CD4-positive, alpha-beta T cell treated with Interleukin-1 beta for 1 hour (primary cell): Measurements from ENCODE around the gene COA5.

Experiments used
- DNase-seq, 2 donors: peaks; one replicate each; pipeline ENCODE4 v3.0.0-alpha.2; 2020 to 2022

Gene COA5, protein sequence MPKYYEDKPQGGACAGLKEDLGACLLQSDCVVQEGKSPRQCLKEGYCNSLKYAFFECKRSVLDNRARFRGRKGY

DNA sequence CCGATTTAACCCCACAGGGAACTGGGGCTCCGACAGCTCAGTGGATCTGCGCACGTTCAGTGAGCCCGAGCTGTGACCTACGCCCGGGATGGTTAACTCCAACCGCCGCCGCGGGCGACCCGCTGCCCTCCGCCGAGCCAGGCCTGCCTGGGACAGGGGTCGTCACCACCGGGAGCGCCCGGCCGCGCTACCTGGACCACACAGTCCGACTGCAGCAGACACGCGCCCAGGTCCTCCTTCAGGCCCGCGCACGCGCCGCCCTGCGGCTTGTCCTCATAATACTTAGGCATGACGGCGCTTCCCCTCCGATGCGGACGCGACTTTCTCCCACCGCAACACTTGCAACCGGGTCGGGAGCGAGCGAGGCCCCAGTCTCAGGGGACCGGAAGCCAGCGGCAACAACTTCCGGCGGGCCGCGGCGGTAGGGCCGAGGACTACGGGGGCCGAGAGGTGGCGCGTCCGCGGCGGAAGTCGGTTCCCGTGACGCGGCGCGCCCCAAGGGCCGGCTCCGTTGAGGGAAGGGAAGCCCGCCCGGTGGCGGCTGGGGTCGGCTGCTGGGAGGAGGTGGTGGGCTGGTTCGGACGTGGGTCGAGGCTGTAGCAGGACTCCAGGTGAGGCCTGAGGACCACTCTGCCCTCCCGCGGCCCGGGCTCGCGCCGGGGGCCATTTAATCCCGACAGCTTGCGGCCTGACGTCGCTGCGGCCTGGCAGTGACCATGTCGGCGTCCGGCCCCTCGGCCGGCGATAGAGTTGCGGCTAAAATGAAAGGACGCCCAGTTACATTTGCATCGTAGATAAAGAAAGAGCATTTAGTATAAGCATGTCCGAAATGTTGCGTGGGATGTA is at the start of gene COA5, which contains the start of gene UNC50:
COA5 (minus strand) TSS at position 397 of the 846 bp plus-strand sequence; CDS start at position 290, 107 bp downstream.
UNC50 (plus strand) TSS at position 474 of the 846 bp plus-strand sequence. CDS start 1,171 bp downstream, outside the sequence.
- DNase-seq: peak; percentile 91 to 92

DNA sequence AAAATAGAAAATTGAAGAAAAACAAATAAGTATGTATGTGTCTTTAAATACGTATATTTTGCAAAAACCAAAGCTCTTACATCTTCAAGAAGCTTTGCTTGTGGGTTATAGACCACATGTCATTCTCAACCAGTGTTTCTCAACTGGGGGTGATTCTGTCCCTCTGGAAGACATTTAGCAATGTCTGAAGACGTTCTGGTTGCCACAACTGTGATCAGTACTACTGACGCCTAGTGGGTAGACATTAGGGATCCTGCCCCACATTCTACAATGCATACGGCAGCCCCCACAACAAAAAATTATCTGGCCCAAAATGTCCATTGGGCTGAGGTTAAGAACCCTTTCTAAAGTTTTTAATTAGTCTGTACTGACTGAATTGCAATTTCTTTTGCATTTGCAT is 48.5 kb upstream of the COA5 start:
- peak; percentile 56 to 61 for DNase-seq

DNA sequence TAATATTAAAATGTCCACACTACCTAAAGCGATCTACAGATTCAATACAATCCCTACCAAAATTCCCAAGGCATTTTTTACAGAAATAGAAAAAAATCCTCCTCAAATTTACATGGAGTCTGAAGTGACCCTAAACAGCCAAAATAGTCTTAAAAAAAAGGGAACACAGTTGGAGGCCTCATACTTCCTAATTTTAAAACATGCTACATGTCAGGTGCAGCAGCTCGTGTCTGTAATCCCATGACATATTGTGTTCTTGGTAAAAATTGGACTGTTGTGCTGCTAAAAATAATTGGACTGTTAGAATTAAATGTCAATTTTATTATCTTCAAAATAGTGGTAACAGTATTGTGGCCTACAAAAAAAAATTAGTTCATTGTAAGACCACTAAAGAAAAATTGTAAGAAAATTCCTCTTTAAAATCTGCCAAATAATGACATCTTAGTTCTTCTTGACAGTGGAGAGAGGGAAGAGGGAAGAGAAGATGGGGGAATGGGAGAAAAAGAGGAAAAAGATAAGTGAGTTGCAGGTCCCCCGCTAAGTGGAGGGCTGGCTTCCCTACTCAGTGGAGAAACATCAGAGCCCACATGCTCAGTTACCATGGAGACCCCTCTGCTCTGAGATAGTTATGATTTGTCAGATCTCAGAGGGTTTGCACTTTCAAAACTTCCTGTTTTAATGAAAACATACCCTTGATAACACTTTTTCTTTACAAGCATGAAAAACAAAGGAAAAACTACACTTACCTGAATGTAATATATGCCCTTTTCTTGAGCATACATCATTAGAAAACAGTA is 46.6 kb upstream of the COA5 start:
- DNase-seq: peak; percentile 69

DNA sequence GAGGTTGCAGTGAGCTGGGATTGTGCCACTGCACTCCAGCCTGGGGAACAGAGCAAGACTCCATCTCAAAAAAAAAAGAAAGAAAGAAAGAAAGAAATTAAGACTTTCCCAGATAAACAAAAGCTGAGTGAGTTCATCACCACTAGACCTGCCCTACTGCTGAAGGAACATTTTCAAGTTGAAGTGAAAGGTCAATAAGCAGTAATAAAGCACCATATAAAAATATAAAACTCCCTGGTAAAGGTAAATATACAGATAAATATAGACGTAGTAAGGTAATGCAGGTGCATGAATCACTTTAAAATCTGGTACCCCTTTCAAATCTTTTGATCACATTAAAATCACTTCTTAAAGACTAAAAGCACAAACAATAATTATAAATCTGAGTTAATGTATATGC is 42.7 kb upstream of the COA5 start:
- DNase-seq: no peak

DNA sequence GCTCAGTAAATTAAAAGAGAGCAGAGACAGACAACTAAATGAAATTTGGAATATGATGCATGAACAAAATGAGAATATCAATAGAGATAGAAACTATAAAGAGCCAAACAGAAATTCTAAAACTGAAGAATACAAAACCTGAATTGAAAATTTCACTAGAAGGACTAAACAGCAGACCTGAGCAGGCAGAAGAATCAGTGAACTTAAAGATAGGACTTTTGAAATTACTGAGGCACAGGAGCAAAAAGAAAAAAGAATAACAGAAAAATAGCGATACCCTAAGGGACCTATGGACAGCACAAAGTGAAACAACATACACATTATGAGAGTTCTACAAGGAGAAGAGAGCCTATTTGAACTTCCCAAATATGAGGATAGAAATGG is 41.7 kb upstream of the COA5 start:
- no peak for DNase-seq

DNA sequence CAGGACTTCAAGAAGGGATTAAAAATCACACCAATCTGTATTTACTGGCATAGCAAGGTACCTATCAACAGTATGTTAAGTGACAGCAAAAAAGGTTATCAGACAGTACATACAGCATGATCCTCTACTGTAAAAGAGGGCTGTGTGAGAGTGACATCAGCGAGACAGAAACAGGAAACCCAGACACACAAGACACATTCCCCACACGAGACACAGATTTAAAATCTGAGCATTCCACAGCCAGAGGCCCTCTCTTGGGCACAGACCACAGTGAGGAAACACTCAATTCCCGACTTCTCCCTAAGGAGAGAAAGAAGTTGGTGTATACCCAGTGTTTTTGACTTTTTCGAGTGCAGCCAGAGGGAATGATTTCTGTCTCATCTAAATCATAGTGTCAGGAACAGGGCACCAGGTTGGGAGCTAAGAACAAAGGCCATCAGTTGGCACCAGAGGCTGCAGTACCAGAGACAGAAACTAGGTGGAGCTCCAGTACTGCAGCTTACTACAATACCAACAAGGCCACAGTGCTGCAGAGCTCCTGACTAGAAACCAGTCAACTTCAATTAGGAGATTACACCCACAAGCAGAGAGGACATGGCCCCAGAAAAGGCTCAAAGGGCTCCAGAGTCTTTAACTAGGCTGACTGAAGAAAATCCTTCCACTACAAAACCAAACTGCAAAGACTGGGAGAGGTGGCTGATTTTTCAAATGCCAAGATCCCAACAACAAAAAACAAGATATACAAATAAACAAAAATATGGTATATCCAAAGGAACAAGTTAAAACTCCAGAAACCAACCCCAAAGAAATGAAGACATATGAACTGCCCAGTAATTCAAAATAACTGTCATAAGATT is 41.1 kb upstream of the COA5 start:
- peak; percentile 84 to 88 for DNase-seq

DNA sequence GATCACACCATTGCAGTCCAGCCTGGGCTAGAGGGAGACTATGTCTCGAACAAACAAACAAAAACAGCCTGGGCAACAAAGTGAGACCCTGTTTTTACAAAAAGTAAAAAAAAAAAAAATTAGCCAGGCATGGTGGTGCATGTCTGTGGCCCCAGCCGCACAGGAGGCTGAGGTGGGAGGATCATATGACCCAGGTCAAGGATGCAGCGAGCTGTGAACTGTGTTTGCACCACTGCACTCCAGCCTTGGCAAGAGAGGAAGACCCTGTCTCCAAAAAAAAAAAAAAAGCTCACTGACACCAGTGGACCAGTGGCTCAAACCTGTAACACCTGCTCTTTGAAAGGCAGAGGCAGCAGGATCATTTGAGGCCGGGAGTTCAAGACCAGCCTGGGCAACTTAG is 40.1 kb upstream of the COA5 start:
- no peak for DNase-seq

DNA sequence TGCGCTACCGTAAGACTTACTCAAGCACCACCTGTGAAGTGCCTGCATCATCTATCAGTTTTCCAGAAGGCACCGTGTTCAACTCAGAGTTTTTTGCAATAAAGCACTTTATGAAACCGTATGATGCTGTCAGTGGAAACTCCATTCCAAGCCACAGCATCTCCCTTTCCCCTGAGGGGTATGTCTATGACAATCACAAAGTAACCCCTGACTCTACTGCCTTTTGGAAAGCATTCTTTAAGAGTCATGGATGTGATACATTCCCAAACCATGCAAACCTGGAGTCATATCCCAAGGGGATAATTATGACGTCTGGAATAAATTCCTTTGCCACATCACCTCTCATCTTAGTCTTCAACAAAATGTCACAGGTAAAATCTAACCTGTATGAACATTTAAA is 39.3 kb upstream of the COA5 start:
- DNase-seq: no peak

DNA sequence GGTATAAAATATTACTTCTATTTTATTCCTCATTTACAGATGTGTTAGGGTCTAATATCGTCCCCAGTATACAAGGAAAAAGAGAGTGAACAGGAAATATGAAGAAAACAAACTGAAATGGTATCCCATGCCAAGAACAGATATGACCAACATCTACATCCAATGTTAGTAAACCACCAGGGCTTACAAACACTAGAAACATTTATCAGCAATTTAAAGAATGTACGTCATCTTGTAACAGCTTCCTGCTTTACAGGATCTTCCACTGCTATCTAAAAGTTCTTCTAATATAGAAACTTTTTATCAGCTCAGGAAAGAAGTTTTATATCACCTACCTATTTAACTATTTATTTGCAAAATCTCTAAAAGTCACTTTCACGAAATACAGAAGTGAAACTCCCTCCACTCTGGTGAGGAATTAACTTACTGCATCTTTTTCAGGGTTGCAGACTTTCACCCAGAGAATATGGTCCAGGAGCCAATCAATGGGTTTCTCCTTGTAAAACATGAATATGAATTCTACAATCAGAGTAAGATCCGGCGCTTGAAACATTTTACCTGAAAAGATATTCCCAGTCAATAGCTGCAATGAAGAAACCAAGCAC is 35.3 kb upstream of the COA5 start:
- DNase-seq: no peak

DNA sequence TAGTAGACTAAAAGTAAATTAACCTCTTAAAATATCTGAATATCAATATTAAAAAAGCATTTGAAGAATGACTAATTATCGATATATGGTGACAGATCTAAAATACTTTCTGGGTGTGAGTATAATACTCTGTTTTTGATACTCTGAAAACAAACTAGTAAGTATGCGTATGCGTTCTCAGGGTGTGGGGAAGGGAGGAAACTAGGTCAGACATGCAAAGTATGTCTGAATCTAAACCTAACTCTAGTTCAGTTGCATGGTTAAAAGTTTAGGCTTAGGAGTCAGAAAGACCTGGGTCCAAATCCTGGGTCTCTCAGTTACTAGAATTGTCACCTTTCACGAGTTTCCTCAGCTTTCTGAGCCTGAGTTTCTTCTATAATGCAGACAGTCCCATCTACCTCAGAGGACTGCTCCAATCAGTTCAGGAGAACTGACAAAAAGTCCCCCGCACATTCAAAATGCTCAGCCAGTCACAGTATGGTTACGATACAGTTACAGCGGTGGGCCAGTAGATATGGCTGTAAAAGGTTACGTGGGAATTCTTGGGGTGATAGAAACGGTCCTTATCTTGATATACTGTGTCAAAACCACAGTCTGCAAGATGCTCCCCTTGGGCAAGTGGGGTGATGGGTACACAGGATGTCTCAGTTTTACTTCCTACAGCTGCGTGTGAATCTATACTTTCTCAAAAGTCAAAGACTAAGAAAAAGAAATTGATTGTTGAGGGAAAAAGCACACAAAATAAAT is 29.3 kb upstream of the COA5 start:
- peak; percentile 56 to 74 for DNase-seq

DNA sequence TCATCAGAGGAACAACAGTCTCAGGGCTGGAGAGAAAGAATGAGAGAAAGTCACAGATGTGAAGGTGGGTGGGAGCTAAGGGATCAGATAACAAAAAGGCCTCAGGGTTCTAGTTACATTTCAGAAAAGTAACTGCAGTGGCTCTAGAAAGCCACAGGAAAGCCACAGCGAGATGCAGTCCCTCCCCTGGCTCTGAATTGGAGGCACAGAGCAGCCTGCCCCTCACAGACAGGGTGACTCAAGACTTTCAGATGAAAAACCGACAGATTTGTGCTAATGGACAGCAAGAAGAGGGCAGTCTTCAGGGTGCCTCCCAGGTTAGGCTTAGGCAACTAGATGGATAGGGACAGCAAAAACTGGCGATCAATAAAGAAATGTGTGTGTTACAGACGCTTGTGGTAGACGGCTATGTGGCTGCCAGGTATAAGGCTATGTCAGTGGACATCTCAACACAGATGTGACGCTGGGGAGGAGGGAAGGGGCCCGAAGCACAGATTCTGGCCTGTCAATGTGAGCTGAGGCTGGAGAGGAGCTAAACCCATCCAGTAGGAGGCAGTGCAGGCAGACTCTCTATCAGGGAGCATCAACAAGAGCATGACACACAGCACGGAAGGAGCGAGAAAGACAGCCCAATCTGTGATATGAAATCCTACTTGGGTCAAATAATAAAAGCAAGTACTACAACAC is 26.2 kb upstream of the COA5 start:
- DNase-seq: peak; percentile 48 to 60

DNA sequence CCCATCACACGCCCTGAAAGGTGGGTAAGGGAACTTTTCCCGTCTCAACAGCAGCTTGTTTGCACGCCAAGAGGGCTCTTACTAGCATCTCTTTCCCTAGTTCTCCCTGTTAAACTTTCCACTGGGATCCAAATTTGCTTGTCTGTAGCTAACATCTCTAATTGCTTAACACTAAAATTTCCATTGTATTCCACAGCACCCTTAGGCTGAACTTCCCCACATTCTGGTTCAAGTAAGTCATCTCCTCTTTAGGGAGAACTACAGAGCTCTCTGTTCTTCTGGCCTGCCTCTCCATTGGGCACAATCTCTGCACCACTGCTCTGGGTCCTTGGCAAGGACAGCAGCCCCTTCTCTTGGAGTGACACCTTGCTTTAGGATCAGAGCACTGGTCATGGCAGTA is 24.0 kb upstream of the COA5 start:
- no peak for DNase-seq

DNA sequence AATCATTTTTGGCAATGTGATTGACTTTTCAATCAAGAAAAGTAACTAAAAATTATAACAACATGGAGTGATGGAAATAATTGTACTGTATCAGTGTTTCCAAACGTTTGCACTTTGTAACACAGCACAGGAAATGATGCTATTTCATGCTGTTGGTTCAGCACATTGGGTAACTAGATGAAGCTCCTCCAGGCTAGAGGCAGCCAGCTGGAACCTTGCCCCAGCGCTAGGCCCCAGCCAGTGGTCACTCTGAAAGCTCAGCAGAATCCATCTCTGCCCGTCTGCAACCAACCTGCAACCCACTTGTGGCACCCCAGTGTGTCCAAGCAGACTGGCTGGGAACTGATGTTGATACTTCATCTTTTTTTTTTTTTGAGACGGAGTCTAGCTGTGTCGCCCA is 15.3 kb upstream of the COA5 start:
- DNase-seq: no peak

DNA sequence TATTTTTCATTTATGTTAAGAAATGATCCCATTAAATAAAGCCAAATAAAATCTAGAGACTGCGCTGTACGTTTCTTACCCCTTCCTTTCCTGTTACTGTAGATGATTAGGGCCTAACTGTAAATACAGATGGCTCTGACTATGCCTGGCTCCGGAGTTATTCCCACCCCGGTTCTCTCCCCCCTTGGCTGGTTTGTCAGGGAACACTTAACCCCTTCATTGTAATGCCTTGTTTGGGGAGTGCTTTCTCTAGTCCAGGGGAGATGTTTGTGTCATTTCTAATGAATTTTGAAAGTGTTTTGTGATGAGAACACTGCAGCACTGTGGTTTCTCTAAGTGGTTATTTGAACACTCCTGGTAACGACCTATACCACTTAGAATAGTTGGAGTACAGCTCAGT is 8.8 kb upstream of the COA5 start:
- DNase-seq: no peak

DNA sequence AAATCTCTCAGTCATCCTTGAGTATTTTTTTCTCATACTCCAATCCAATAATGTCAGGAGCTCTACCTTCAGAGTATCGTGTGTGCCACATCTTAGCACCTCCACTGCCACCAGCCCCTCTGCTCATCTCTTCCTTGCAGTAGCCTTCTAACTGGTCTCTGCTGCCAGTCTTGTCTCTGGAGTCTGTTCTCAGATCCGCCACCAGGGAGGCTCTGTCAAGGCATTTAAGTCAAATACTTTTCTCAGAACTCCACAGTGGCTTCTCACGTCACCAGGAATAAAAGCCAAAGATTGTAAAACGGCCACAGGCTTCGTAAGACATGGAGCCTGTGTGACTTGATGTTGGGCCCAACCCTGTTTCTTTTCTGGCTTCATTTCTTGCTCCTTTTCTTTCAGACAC is 7.2 kb upstream of the COA5 start:
- no peak for DNase-seq

DNA sequence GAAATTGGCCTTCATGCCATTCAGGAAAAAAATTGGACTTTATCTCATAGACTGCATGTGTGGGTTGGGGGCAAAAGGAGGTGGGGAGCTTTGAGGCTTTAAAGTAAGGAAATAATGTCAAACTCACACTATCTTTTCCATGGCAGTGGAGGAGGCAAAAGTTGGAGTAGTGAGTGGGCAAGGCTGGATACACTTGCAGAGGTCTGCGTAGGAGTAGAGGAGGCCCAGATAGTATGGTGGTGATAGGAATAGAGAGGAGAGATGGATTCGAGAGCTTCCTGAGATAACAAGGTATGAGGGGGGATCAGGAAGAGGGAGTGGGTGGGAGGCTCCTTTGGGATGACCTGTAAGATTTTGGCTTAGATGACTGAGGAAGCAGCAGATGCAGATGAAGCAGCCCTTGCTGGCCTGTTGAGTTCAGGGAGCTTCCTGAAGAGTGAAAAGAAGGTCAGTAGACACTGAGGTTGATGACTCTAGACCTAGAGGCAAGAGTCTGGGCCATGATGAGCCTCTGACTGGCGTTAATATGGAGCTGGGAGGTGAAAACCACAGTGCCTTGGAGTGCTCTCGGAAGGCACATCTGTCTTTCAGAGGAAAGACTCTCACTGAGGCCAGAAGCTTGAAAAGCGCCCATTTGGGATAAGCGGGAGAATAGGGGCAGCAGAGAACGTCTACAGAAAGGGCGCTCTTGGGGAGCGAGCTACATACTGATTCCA is 5.9 kb upstream of the COA5 start:
- DNase-seq: no peak

DNA sequence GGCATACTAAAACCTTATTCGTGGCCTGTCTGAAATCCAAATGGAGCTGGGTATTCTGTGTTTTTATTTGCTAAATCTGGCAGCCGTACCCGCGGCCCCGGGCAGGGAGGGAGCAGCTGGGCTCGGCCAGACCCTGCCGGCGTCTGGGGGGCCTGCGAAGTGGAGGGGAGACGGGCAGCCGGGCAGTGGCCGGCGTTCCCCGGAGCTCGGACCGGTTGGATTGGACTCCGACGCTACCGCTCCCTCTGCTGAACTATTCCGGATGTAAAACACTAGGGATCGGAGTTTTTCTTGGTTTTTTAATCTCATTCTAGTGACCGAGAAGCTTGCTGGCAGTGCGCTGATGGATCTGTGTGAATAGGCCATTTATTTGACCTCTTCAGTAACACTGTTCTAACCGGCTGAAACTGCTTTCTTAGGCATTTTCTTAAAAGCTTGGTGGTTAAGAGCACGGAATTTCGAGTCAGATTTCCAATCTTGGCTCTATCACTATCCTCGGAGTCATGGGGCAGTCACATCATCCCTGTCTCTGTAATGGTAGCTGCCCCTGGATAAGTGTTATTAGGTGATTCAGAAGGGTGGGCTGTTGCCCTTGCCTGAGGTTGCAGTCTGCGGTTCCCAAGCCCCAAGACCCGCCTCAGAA is 771 bp upstream of the COA5 start:
- peak in 1 of 2 donors; percentile 11 for DNase-seq

DNA sequence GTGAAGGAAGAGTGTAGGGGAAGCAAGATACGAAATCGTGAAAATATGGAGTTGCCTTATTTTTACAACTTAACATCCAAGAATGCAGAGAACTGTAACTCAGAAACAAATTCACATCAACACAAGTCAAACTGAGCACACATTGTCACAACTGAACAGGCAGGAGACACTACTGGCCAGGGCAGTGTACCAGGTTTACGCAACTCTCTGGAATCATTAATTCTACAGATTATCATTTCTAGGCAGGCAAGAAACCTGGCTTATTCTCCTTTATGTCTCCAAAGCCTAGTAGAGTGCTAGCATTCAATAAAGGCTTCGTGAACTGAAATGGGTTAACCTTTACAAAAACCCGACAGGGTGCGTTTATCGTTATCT is 584 bp downstream of the COA5 start:
- DNase-seq: no peak

DNA sequence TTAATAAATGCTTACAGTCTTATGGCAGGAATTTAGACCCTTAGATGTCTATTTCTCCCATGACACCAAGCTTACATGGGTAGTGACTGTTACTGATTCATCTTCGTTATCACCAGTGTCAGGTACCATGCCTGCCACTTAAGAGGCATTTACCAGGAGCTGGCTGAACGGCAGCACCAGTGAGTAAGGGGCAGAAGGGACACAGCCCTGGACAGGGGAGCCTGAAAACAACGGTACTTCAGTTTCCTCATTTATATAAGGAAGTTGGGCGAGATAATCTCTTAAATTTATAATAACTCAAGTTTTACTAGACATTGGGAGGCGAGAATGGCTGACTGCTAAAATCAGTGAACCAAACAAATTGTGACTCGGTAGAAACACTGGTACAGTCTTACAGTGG is 1.2 kb downstream of the COA5 start:
- no peak for DNase-seq

DNA sequence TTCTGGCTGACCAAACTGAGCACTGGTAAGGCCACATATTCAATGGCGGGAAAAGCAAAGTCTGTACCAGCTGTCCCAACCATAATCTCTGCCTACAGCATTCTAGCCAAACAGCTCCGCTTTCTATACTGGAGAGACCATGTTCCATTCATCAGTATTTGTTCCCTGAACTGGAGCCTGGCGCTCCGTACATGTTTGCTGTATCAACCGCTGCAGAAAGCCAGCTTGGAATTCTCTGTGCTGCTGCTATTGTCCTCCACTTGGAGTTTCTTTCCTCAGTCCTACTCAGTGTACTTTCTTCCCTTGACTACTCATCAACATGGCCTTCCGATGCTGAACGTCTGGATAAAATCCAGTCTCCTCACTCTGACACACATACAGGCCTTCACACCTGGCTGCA is 1.9 kb downstream of the COA5 start:
- no peak for DNase-seq
